Stomach (tissue), 9 donors: ENCODE data around the gene MINDY3. TPM values are rescaled to one million over a fixed set of nuclear protein-coding genes. Genes with fewer than 3 reads are reported as not detected.
A peak's percentile ranks its signal among the peaks of the same experiment; 100 is the strongest.

Experiments used
- DNase-seq, 2 donors: peaks; one replicate each; pipeline versions ENCODE4 v3.0.0 to v3.0.0-alpha.2; 2013 to 2019
- H3K27ac ChIP-seq, 5 donors: fragments of 200-600 bp in 4 of 5; sonication (generic) in 4 of 5; one replicate each; pipeline ENCODE4 v1.5.1; 2013 to 2019; ENCODE audit warnings: mild to moderate bottlenecking in 1 of 5, moderate library complexity in 1 of 5
- H3K27me3 ChIP-seq, 3 donors: fragments of 200-600 bp; sonication (generic); one replicate each; pipeline ENCODE4 v1.5.1; 2017 to 2019; ENCODE audit warnings: mixed run types in 1 of 3
- H3K36me3 ChIP-seq, 4 donors: fragments of 200-600 bp; sonication (generic); 1 replicate in 3 of 4; 2 replicates in 1 of 4; pipeline ENCODE4 v1.5.1; 2016 to 2019
- H3K4me1 ChIP-seq, 4 donors: fragments of 200-600 bp; sonication (generic); one replicate each; pipeline ENCODE4 v1.5.1; 2016 to 2019
- H3K4me3 ChIP-seq, 4 donors: fragments of 200-600 bp; sonication (generic) in 3 of 4; one replicate each; pipeline ENCODE4 v1.5.1; 2016 to 2019; ENCODE audit warnings: mild to moderate bottlenecking in 1 of 4
- H3K9me3 ChIP-seq, 4 donors: fragments of 200-600 bp; sonication (generic); one replicate each; pipeline ENCODE4 v1.5.1; 2016 to 2019
- CTCF ChIP-seq, 7 experiments: fragments of 450-650 bp in 4 of 7; fragments of 200-600 bp in 3 of 7; sonication (generic) in 3 of 7; IDR thresholded peaks; one replicate each; pipeline ENCODE4 v1.5.1; 2016 to 2019; ENCODE audit warnings: antibody characterized with exemption in 7 of 7, control low read depth in 2 of 7, mild to moderate bottlenecking in 1 of 7
- EP300 ChIP-seq: sonication (generic); formaldehyde crosslinking; IDR thresholded peaks from one replicate; pipeline ENCODE4 v1.6.1; 2017; ENCODE audit warnings: antibody characterized with exemption
- POLR2A ChIP-seq, 4 donors: fragments of 450-650 bp; IDR thresholded peaks; one replicate each; pipeline ENCODE4 v1.6.1; 2016; ENCODE audit warnings: antibody characterized with exemption in 4 of 4, control low read depth in 2 of 4, mild to moderate bottlenecking in 1 of 4, moderate library complexity in 1 of 4
- POLR2AphosphoS5 ChIP-seq, 3 donors: sonication (generic); formaldehyde crosslinking; IDR thresholded peaks; one replicate each; pipeline ENCODE4 v1.6.1; 2016; ENCODE audit warnings: antibody characterized with exemption in 3 of 3
- WGBS, 5 donors: extraction: QIAGEN DNeasy Blood & Tissue Kit in 3 of 5; methylation state at CpG; one replicate each; pipeline versions ENCODE4 v1.1.5 to v1.1.7; 2013 to 2018; 5-methylcytosine and 5-hydroxymethylcytosine counted together
- intact Hi-C: fragments of 100-400 bp; cut with DNase I; formaldehyde crosslinking; loops from one replicate; pipeline ENCODE4 v1.15.1; 2023; ENCODE audit warnings: low total_unique reads
- polyA plus RNA-seq, 3 donors: library from polyadenylated mRNA; stranded (reverse); fragments of 200-250 nt; gene quantifications; one replicate each; pipeline ENCODE4 v1.2.3, GENCODE V29; 2013
- total RNA-seq, 5 donors: library from RNA; depleted of rRNA; stranded (reverse); fragments of >200 nt; gene quantifications; one replicate each; pipeline versions ENCODE4 v1.1.0 to v1.2.3, GENCODE V29; 2014 to 2016
- donor health status: healthy with polysubstance abuse.
- donor health status: Bipolar disorder and iron deficiency.
- donor health status: healthy.

Gene MINDY3
- total and polyA plus RNA-seq, 8 donors = 7.6 to 55.4 (median 17.6) TPM

- intact Hi-C loops = no loop called here
- TF ChIP-seq EP300 = no peak
- TF ChIP-seq POLR2A (IDR thresholded peaks at IDR 0.05) = no peak
- TF ChIP-seq CTCF (IDR thresholded peaks at IDR 0.05) = no peak
- no peak for TF ChIP-seq POLR2AphosphoS5 (IDR thresholded peaks at IDR 0.05)
- whole genome bisulfite sequencing, 5 donors = 73 to 95% (median 78%) methylated on average over 5 of the region's 5 CpGs
- no peak for DNase-seq
- H3K27ac ChIP-seq = peak overlapping the region in 3 of 5 donors; percentile 37 to 59 (median 42)
- H3K4me1 ChIP-seq = peaks cover 0 to 9% (median 0%) of the 10 kb centered on the region in 4 donors
- no peaks in the 10 kb centered on the region for H3K36me3 ChIP-seq
- peaks cover 0 to 7% (median 0%) of the 10 kb centered on the region in 3 donors for H3K27me3 ChIP-seq
- no peak overlapping the region for H3K4me3 ChIP-seq
- no peaks in the 10 kb centered on the region for H3K9me3 ChIP-seq
Measured at GRCh38 chr10:15737656-15738055, 122.7 kb downstream of the MINDY3 start.

GRCh38 chr10:15735763-15736162 lies 124.5 kb downstream of the MINDY3 start:
- intact Hi-C loops = no loop called here
- Histone ChIP-seq H3K36me3 (no peaks in the 10 kb centered on the region), H3K9me3 (no peaks in the 10 kb centered on the region), H3K4me1 (peaks cover 0 to 9% (median 0%) of the 10 kb centered on the region in 4 donors), H3K27me3 (peaks cover 0 to 7% (median 0%) of the 10 kb centered on the region in 3 donors), H3K27ac (peak overlapping the region in 2 of 5 donors; percentile 16 to 34), H3K4me3 (no peak overlapping the region)
- TF ChIP-seq EP300 (no peak), POLR2A (IDR thresholded peaks at IDR 0.05) (no peak), POLR2AphosphoS5 (IDR thresholded peaks at IDR 0.05) (no peak), CTCF (IDR thresholded peaks at IDR 0.05) (no peak)
- WGBS, 5 donors = 20 to 33% (median 29%) methylated on average over 4 of the region's 4 CpGs
- DNase-seq = peak in 1 of 2 donors; percentile 81

GRCh38 chr10:15730341-15730740 lies 130.0 kb downstream of the MINDY3 start:
- no peak for DNase-seq
- intact Hi-C loops = no loop called here
- peaks cover 0 to 5% (median 0%) of the 10 kb centered on the region in 4 donors for H3K9me3 ChIP-seq
- WGBS, 5 donors = 76 to 100% (median 93%) methylated on average over 2 of the region's 2 CpGs
- H3K36me3 ChIP-seq = no peaks in the 10 kb centered on the region
- H3K4me3 ChIP-seq = no peak overlapping the region
- no peak overlapping the region for H3K27ac ChIP-seq
- no peaks in the 10 kb centered on the region for H3K27me3 ChIP-seq
- peaks cover 0 to 10% (median 2%) of the 10 kb centered on the region in 4 donors for H3K4me1 ChIP-seq
- TF ChIP-seq EP300 (no peak), POLR2AphosphoS5 (IDR thresholded peaks at IDR 0.05) (no peak), POLR2A (IDR thresholded peaks at IDR 0.05) (no peak), CTCF (IDR thresholded peaks at IDR 0.05) (no peak)

- no peaks in the 10 kb centered on the region for H3K36me3 ChIP-seq
- TF ChIP-seq EP300 = no peak
- no peak for TF ChIP-seq POLR2A (IDR thresholded peaks at IDR 0.05)
- no peak for TF ChIP-seq CTCF (IDR thresholded peaks at IDR 0.05)
- no peak for TF ChIP-seq POLR2AphosphoS5 (IDR thresholded peaks at IDR 0.05)
- no peak for DNase-seq
- H3K27ac ChIP-seq = no peak overlapping the region
- 81 to 90% (median 83%) methylated on average over 6 to 7 of the region's 7 CpGs for WGBS, 5 donors
- intact Hi-C loops = loop anchor here (10.0 kb wide), 1 partner anchor 295 kb away; no protein-coding TSS in a partner anchor
- H3K4me1 ChIP-seq = peaks cover 0 to 11% (median 4%) of the 10 kb centered on the region in 4 donors
- H3K27me3 ChIP-seq = no peaks in the 10 kb centered on the region
- peaks cover 0 to 5% (median 0%) of the 10 kb centered on the region in 4 donors for H3K9me3 ChIP-seq
- H3K4me3 ChIP-seq = no peak overlapping the region
Measured at GRCh38 chr10:15729890-15730289, 130.4 kb downstream of the MINDY3 start.

Other genes with a start within 250 kb of the MINDY3 start
- gene ITGA8, start 140.6 kb downstream of the MINDY3 start, total RNA-seq = 10 to 100 TPM in 4 of 5 donors, 1 to 10 TPM in 1; 1.7 to 55.8 (median 54.5) TPM
- gene ITGA8, start 140.6 kb downstream of the MINDY3 start, polyA plus RNA-seq = 1 to 10 TPM; 2.6 to 8.9 (median 3.5) TPM